Stimulated activated CD4-positive, alpha-beta T cell treated with anti-CD3 and anti-CD28 coated beads, Interleukin-1b, Interleukin-23, amount 100 ng/mL, for 1 hour (primary cell): ENCODE results near the gene PIK3C2B.

ENCODE experiments used
- DNase-seq, 2 donors: peaks; one replicate each; pipeline ENCODE4 v3.0.0-alpha.2; 2020; ENCODE audit warnings: low read depth in 2 of 2

The PIK3C2B gene

DNA sequence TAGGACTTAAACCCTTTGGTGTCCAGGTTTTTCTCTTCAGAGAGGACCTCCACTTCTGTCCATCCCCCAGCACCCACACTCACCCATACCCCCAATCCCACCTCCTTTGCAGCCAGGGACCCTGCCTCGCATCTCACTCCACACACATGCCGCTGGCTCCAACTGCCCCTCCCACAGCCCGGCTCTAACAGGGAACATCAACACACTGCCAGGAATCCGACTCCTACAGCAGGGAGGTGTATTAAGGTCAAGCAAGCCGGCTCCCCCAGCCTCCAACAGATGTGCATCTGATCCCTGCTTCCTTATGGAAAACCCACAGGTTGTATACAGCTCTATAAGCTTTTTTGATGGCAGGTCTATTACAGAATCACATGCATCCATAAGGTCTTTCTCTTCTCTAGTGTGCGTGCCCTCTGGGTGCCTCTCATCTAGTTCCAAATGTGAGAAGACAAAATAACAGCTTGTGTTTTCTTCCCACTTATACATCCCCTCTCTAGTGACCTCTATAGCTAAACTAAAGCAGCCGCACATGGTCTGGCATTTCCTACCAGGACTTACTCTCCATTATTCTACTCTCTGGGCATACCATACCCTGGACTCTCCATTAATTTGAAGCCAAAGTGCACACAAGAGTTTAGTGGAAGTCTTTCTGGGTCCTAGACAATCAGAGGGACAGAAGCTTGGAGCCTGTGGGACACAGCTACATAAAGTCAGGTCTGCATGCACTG lies 16.3 kb downstream of the PIK3C2B start:
- no peak for DNase-seq

DNA sequence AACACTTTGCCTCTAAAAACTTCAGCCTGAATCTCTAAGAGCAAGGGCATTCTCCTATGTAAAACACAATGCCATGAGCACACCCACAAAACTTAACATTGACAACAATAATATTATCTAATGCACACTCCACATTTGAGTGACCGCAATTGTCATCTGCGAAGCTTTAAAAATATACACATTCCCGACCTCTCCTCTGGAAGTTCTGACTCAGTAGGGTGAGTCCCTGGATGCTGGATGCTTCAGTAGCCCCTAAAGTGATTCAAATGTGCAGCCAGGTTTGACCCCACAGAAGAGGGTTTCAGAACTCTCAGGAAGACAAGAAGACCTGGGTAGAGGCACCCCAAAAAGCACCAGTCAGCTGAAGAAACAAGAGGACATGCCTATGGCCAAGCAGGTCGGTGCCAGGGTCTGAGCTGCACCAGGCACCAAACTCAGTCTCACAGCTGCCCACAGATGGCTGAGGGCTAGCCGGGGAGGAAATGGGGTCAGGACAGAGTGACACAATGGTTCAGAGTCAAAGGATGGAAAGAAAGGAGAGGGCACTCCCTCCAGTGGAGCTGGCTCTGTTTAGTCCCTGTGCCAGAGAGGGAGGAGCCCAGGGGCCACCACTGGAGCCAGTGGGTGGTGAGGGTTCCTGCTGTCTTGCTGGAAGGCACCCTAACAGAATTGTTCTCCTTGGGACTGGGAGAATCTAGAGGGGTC lies 17.4 kb downstream of the PIK3C2B start:
- DNase-seq, result no peak

GRCh38 chr1:204476563-204476962 lies 18.0 kb downstream of the PIK3C2B start:
- no peak for DNase-seq

DNA sequence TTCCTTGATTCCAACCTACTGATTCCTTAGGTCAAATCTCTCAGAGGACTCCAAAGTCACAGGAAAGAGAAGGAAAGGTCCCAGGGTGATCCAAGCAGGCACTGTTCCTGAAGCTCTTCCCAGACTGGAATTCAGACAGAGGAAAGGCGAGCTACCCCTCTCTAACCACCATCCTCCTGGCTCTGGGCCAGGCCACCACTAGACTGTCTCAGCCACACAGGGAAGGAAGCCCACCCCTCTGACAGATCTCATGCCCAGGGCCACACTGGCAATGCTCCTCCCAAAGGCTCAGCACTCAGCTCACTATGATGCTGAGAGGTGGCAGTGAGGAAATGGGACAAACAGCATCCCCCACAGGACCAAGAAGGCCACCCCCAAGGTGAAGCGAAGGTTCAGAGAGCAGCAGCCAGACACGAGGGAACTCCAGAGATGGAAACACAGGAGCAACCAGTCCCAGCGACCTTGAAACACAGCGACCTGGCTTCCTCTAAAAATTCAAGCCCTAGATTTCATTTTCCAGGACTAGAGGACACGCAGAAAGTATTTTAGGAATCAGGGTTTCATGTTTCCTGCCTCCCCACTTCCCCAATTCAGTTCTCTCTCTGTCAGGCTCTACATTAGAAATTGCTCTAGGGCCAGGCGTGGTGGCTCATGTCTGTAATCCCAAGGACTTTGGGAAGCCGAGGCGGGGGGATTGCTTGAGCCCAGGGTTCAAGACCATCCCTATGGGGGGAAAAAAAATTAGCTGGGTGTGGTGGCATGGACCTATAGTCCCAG lies 18.8 kb downstream of the PIK3C2B start:
- DNase-seq, result no peak

- DNase-seq, result no peak
These were observed 21.1 kb downstream of the PIK3C2B start for GRCh38 chr1:204473400-204473965.

DNA sequence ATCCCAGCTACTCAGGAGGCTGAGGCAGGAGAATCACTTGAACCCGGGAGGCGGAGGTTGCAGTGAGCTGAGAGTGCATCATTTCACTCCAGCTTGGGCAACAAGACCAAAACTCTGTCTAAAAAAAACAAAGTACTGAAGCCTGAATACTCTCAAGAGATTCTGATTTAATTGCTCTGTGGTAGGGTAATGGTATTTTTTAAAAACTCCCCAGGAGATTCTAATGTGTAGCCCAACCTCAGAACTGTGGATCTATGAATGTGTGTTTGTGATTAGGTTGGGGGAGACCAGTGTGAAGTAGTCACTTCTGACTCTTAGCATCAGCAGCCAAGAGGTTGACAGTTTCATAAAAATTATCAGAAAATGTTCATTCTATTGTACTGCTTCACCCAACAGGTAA lies 21.9 kb downstream of the PIK3C2B start:
- DNase-seq, result no peak

GRCh38 chr1:204471687-204472086 lies 22.9 kb downstream of the PIK3C2B start:
- no peak for DNase-seq

- no peak for DNase-seq
These were observed 25.3 kb downstream of the PIK3C2B start for GRCh38 chr1:204469304-204469703.

DNA sequence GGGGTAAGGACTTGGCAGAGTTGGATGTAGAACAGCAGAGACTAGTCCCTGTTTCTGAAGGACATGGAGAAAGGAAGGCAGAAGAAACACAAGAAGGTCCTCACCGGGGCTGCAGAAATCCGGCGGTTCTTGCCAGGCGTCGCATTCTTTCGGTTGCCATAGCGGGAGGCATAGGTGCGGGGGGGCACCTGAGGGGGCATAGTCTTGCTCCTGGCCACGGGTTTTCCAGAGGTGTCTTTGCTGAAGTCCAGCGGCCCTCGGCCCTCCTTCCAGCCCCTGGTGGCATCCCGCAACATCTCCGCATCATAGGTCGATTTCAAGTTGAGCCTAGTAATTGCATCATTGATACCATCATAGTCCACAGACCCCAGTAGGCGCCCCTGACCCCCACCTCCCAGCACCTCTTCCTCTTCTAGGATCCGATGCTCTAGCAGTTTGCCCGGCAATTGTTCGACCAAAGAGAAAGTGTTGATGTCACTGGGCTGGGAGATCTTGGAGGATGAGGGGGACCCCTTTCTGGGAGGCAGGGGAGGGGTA lies 25.8 kb downstream of the PIK3C2B start:
- DNase-seq, result no peak

- DNase-seq, result no peak
These were observed 26.4 kb downstream of the PIK3C2B start for GRCh38 chr1:204468206-204468605.

DNA sequence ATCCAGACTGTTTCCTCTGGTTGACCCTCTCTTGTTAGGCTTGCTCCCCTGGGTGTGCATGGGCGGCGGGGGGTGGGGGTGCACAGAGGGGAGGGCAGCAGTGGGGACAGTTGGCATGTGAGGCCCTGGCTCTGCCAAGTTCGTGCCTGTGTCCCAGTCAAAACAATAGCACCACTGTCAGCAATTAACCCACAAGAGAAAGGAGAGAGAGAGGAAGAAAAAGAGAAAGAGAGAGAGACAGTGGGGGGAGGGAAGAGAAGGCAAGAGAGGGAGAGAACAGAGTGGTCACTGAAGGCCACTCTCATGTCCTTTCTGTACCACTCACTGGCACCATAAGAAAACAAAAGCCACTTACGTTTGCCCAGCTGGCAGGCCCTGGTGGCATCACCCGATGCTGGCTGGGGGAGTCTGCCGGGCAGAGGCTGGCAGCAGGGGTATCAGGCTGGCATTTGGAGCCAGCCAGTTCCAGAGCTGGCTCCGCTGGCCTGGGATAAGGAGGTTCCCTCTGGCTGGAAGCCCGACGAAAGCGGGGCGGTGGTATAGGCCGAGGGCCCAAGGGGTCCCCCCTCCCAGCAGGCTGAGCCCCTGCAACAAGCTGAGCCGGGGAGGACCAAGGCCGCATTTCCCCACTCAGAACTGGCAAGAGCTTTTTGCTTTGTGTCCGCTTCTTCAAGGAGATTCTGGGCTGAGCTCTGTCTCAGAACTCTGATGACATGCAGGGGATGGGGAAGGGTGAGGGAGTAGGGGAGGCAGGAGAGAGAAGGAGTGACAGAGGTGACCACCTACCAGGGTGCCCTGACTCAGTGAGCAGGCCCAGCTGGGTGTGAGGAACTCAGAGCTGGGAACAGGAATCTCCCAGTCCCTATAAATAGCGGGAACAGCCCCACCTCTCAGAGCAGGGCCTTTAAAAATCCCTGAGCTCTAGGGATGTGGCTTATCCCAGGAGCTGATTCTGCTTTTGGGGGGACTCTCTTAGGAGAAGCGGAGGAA lies 27.9 kb downstream of the PIK3C2B start:
- no peak for DNase-seq

GRCh38 chr1:204465546-204466415 lies 28.8 kb downstream of the PIK3C2B start:
- DNase-seq, result no peak

DNA sequence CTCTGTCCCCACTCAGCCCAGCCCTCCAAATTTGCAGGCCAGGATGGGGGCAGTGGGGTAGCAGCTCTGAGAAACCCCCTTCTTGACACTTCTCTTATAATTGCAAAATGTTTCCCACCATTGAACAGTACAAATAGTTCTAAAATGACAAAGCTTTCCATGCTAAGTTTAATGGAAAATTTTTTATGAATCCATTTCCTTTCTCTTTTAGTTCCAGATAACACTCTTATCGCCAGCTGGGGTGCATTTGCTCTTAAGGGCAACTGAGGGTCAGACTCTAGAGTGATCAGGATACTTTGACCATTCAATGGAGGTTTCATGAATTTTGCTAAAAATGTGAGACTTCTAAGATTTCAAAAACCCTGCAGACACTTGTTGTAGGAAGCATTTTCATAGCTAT lies 29.9 kb downstream of the PIK3C2B start:
- DNase-seq, result no peak

GRCh38 chr1:204464187-204464631 lies 30.4 kb downstream of the PIK3C2B start:
- no peak for DNase-seq

- no peak for DNase-seq
These were observed 31.2 kb downstream of the PIK3C2B start for GRCh38 chr1:204463125-204464060.

- DNase-seq, result no peak
These were observed 32.4 kb downstream of the PIK3C2B start for GRCh38 chr1:204462229-204462561.

GRCh38 chr1:204461331-204462228 lies 33.0 kb downstream of the PIK3C2B start:
- no peak for DNase-seq

GRCh38 chr1:204460346-204460745 lies 34.3 kb downstream of the PIK3C2B start:
- no peak for DNase-seq
